Measurements from ENCODE around the gene TRPT1.

Gene TRPT1

GRCh38 chr11:64229090-64229743 lies 3.2 kb upstream of the TRPT1 start:
- no peak for DNase-seq

GRCh38 chr11:64227405-64227956 lies 1.5 kb upstream of the TRPT1 start:
- DNase-seq: no peak

GRCh38 chr11:64226507-64227051 lies 593 bp upstream of the TRPT1 start:
- no peak for DNase-seq

- no peak for DNase-seq
These were observed 937 bp downstream of the TRPT1 start for GRCh38 chr11:64224891-64225607.

GRCh38 chr11:64224151-64224890 lies 1.7 kb downstream of the TRPT1 start:
- DNase-seq: no peak

- DNase-seq: no peak
These were observed 2.9 kb downstream of the TRPT1 start for GRCh38 chr11:64223001-64223651.

GRCh38 chr11:64222651-64223000 lies 3.4 kb downstream of the TRPT1 start:
- DNase-seq: no peak

- DNase-seq: no peak
These were observed 5.2 kb downstream of the TRPT1 start for GRCh38 chr11:64220798-64221197.

- no peak for DNase-seq
These were observed 5.7 kb downstream of the TRPT1 start for GRCh38 chr11:64220271-64220670.

GRCh38 chr11:64219755-64220154 lies 6.2 kb downstream of the TRPT1 start:
- no peak for DNase-seq

GRCh38 chr11:64219354-64219684 lies 6.7 kb downstream of the TRPT1 start:
- no peak for DNase-seq

GRCh38 chr11:64218628-64219353 lies 7.2 kb downstream of the TRPT1 start:
- no peak for DNase-seq

GRCh38 chr11:64216879-64217278 lies 9.1 kb downstream of the TRPT1 start:
- no peak for DNase-seq

- no peak for DNase-seq
These were observed 14.7 kb downstream of the TRPT1 start for GRCh38 chr11:64211181-64211872.

GRCh38 chr11:64210301-64211020 lies 15.5 kb downstream of the TRPT1 start:
- no peak for DNase-seq

GRCh38 chr11:64209563-64209843 lies 16.5 kb downstream of the TRPT1 start:
- DNase-seq: no peak

GRCh38 chr11:64208796-64209562 lies 17.0 kb downstream of the TRPT1 start:
- DNase-seq: no peak

- no peak for DNase-seq
These were observed 17.7 kb downstream of the TRPT1 start for GRCh38 chr11:64208086-64208795.

GRCh38 chr11:64207256-64208085 lies 18.5 kb downstream of the TRPT1 start:
- DNase-seq: no peak
